ENCODE results near the gene FARP1.
"Not testable (repeated sequence)": the region's sequence is repeated elsewhere in the genome, so short reads cannot be mapped to it uniquely, and the experiment has no call there.

FARP1 gene

DNA sequence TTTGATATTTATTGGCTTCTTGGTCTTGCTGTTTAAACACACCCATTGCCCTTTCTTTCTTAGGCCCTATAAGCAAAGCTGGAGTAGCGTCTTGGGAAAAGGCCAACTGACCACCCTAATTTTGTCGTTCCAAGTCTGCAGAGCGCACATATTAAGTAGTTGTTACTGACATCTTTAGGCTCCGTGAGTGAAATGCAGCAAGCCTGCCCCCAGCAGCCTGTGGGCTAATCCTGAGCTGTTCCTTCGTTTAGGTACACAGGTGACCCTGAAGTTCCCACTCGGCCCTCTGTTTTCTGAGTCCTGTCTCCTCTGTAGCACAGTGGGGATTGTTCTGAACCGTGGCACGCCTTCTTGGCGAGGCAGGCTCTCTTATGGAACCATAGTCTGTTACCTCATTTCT lies 263.5 kb downstream of the FARP1 start:
- no peak for DNase-seq

DNA sequence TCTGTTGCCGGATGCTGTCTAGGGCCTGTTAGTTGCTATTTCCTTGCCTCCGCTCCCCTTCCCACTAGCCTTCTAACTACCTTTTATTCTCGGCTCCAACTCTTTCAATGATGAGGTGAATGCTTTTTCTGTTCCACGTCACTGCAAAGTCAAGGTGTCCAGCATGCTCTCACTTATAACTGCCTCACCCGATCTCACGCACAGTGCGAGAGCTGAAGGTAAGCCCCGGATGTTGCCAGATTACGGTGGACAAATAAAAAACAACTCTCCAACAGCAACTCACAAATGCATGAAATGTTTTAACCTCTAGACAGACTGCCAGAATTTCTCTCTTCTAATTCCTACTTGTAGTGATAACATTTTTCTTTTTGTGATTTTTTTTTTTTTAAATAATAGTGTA lies 264.1 kb downstream of the FARP1 start:
- DNase-seq = no peak

DNA sequence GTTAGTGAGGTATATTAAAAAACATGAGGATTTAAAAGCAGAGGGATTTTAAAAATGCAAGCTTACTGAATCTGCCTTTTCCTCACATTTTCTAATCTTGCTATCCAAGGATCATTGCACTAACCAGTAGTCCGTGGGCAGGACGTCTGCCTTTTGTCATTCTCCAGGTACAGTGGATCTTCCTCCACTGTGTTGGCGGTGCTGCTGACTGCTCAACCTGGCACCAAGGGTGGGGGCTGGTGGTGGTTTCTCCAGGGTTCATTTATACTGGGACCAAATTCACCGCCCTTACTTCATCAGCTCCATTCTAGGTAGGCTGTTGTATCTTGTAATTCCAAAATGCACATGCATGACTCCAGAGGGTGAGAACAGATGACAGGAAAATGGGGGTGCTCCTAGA lies 264.7 kb downstream of the FARP1 start:
- DNase-seq = no peak

DNA sequence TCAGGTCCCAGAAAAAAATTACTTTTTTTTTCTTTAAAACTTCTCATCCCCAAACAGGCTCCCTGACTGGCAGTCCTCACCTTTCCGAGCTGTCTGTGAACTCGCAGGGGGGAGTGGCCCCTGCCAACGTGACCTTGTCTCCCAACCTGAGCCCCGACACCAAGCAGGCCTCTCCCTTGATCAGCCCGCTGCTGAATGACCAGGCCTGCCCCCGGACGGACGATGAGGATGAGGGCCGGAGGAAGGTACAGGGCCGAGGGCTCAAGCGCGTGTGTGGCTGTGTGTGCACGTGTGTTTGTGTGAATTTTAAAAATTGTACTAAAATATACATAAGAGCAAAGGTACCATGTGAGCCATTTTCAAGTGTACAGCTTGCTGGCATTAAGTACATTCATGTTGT lies 266.4 kb downstream of the FARP1 start:
- DNase-seq = no peak

DNA sequence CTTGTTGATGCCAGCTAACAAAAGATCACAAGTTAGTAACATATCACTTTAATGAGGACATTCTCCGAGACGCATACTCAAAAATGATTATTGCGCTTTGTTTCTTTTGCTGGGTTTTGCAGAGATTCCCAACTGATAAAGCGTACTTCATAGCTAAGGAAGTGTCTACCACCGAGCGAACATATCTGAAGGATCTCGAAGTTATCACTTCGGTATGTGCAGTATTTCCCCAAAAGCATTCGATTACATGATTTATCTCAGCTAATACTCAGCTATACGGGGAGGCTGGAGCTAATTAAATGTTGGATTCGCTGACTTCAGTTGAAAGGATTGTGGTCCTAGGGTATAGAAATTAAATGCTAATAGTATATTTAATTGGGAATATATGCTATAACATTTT lies 267.7 kb downstream of the FARP1 start:
- DNase-seq = no peak

DNA sequence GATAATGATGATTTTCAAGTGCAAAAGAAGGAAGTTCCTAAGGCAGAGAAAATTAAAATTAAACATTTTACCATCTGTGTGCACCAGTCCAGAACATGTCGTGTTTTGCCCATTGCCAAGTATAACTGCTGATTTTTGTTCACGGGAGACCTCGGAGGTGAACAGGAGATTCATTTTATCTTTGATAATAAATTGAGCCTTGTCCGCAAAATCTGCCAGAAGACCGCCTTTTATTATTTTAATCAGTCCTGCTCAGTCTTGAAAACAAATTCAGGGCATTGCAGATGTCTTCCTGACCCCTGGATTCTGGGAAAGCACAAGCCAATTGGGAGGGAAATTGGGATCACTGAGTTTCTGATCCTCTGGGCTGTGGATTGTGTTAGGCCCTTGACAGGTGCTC lies 268.1 kb downstream of the FARP1 start:
- no peak for DNase-seq

DNA sequence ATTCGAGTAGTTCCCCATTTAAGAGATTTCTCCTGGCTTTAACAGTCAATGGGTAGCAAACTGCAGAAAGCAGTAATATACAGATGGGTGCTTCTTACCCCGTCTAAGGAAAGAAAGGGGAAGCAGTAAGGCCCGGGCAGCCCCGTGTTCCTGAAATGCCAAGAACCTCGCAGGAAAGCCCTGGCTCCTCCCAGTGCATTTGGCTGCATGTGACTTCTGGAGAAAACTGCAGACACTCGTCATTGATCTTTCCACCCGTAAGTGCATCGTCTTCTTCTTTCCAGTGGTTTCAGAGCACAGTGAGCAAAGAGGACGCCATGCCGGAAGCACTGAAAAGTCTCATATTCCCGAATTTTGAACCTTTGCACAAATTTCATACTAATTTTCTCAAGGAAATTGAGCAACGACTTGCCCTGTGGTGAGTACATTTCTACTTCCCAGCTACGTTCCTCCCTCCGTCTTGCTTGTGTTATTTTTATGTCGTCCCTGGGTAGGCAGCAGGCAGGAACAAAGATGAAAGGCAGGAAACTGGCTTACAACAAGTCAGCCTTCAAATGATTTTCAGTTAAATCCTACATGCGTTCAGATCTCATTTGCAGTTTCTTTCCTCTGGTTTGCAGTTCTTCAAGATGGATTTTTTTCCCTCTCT lies 268.8 kb downstream of the FARP1 start:
- no peak for DNase-seq

DNA sequence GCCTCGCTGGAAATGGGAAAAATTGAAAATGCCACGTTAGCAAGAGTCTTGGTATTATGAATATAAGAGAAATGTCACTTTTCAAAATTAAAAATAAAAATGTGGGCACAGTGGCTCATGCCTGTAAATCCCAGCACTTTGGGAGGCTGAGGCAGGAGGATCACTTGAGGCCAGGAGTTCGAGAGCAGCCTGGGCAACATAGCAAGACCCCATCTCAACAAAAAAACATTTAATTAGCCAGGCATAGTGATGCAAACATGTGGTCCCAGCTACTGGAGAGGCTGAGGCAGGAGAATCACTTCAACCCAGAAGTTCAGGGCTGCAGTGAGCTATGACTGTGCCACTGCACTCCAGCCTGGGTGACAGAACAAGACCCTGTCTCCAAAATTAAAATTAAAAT lies 270.4 kb downstream of the FARP1 start:
- DNase-seq = not testable (repeated sequence)

DNA sequence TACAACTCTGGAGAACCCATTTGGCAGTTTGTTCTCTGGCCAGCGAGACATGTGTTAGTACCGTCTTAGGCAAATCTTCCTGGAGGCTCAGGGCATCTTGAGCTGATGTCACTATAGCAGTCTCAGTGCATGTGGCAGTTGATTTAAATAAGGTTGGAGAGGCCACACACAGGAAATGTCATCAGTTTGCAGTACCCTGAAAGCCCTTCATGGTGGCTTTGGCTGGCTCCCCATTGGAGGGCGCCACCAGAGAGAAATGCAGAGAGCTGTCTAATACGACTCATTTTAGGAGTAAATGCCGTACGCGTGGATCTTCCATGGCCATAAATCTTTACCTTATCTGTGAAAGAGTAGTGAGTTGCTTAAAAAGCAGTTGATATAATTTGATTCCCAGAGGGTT lies 270.9 kb downstream of the FARP1 start:
- no peak for DNase-seq

DNA sequence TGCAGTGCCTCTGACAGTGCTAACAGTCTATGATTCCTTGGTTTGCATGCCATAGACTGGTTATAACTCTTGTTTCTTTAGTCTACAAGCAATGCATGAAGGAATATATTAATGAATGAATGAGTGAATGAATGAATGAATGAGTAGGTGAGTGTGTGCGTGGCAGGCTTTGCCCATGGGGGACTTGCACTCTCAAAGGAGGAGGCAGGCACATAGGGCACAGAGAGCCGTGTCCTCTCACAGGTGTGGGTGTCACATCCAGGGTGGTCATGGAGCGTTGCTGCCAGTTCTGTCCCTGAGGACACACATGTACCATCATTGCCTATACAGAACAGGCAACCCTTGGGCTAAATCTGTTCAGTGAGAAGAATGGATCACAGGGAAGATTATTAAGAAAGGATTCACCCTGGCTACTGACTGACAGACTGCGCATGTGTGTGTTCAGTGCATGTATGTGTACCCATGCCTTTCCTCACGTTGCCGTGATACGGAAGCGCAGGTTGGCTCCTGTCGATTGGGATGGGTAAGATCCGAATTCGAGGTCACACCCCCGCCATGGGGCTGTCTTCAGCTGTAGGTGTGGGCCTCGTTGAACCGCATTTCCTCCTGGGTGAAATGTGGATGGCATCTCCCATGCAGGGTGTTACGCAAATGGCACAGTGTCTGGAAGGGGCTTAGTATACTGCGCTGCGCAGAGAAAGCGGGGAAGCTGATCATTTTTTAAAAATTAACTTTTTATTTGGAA lies 272.6 kb downstream of the FARP1 start:
- no peak for DNase-seq

DNA sequence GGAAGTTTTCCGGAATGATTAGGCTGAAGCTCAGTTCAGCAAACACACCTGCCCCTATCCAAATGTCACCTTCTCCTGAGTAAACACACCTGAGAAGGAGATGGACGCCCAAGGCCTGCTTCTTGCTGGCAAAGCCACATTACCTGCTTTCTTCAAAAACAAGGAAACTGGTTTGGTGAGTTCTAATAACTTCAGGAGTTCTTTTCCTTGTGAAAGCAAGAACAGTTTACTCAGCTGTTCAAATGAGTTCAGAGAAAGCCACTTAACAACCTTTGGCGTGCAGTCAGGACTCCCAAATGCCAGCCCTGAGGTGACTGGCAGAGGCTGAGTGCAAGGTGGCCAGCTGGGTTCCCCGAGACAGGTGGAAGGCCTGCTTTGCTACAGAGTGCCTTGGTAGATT lies 273.5 kb downstream of the FARP1 start:
- DNase-seq = no peak

DNA sequence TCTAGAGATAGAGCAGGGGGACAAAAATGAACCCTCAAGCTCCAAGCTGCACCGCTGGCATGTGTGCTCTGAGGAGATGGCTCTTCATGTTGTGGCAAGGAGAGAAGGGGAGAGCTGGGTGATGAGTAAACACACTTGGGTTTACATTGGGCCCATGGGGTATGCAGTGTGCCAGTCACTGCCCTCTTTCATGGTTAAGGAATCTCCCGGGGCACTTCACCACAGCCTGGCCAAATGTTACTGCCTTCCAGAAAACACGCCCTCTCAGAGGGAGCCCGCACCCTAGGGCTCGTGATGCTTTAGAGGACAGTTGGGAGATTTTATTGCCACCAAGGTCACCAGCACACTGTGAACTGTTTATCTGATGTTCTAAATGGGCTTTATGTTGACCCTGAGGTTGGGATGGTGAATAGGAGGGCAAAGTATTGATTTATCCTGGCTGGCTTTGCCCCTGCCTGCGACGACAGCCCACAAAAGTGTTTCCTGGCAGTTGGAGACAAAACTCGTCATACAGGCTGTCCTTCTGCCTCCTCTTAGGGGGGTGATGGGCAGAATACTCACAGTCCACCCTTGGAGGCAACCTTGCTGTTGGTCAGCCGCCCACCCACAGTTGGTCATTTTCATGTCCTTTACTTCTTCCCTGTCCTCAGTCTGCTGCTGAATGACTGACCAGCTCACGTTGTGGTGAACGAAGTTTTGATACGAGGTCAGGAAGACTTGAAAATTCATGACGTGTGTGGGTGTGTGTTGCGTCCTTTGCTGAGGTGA lies 277.1 kb downstream of the FARP1 start:
- no peak for DNase-seq

DNA sequence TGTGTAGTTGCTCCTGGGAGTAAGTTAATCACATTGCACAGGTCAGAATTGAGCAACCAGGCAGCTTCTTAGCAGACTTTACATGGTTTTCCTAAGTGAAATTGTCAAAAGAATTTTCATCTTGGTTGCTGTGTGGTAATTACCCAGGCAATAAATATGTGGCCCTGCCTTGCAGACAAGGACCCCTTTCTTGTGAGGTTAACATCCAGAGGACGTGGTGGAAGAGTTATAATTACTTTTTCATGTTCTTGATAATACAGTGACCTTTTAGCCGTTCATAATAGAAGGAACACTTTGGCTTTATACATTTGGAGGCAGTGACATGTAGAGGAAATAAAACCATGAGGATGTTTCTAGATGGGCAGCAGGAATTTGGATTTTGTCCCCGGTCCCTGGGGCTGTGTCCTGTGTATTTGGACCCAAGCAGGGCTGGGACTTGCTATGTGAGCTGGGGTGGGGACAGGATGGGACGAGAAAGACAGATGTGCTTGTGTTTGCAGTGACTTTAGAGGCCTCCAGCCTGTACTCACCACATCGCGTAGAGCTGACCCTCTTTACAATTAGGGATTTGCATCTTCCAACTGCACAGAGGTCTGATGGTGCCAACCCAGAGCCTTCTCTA lies 277.8 kb downstream of the FARP1 start:
- DNase-seq = no peak

DNA sequence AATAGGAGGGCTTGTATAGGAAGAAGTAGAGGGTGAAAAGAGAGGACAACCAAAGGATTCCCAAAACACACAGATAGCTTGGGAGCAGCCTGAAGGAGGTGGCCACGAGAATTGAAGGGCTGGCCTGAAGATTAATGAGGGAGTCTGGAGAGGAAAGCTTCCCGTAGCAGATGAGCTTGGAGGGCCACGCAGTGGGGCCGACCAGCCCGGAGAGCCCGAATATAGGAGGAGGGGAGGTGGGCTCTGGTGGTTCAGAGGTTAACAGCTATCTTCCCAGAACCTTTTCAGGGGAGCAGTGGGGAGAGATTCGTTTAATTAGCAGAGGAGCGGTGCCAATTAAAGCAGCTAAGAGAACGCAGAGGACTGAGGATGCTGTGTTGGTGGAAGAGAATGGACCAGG lies 279.2 kb downstream of the FARP1 start:
- DNase-seq = no peak

DNA sequence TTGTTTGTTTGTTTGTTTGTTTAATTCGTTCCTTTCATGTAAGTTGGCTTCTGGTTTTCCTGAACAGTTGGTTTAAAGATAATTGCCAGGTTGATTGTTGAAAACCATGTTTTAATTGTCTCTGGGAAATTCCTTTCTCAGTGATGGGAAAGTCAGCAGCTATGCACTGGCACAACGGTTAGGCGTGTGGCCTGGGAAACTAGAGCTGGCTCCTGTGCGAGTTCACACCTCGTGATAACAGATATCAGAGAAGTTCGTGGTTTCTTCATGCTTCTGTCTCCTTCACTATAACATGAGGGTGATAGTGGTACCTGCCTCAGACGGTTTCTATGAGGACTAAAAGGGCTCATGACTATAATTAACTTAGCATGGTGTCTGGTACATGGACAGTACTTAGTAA lies 280.5 kb downstream of the FARP1 start:
- DNase-seq = no peak

DNA sequence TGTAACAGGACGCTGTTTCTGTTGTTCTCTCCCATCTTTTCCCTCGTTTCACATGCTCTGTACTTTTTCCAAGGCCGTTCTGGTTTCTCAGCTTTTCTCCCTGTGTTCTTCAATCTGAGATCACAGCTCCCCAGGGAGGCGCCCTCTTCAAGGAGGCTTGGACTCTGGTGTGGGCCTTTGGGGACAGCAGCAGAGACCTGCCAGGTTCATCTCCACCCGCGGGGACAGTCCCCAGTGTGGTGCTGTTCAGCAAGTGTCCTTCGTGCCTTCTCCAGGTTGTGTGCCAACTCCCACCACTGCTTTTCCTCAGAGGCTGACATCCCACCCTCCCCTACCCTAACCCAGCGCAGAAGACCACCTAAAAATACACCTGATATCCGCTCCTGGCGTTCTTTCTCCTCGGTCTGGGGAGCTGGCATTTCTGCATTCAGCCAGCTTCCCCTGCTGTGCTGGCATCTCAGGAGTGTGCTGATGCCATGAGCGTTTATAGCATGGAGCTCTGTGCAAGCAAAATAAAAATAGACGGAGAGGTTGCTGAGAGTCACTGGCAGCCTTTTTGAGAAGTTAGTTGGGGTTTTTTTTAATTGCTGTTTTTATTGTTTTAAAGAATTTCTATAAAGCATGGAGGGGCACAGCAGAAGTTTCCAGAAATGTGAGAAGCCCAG lies 284.6 kb downstream of the FARP1 start:
- DNase-seq = no peak

DNA sequence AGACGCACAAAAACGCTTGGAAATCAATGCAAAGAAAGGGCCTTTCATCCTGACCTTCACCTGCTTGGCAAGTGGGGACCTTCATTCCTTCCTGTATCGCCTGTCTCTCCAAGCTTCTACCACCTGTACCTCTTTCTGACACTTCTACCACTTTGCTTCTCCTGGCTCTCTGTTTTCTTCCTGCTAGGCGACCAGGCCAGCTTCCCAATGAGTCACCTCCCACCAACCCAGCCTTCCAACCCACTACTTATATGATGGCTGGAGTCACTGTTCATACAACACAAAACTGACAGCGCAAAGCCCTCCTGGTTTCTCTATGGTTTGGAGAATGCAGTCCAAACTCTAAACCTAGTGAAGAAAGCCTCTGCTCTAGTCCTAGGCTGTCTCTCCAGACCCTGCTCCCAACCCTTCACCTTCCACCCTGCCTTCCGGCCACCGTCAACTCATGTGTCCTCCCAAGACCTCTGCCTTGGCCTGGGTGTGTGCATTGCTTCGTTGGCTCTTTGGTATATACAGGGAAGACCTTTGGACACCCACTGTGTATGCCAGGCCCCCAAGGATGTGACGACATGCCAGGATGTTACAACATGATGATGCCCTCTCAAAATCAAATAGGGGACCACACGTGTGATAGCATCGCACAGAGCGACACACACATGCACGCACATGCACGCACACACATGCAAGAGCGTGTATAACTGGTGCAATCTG lies 285.5 kb downstream of the FARP1 start:
- DNase-seq = no peak

DNA sequence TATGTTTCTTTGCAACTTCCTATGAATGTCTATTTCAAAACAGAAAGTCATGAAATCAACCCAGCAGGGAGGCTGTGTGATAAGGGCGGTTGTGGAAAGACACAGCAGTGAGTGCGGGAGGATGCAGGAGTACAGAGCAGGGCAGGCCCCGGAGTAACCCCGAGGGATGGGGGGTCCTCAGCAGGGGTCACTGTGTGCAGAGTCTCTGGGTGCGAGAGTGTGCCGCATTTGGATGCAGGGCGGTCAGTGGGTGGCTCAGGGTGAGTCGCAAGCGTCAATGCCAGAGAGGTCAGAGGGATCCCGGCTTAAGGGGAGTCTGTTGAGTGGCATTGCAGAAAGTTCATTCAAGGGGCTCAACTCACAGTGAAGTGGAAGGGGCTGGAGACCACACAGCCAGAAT lies 286.2 kb downstream of the FARP1 start:
- no peak for DNase-seq

DNA sequence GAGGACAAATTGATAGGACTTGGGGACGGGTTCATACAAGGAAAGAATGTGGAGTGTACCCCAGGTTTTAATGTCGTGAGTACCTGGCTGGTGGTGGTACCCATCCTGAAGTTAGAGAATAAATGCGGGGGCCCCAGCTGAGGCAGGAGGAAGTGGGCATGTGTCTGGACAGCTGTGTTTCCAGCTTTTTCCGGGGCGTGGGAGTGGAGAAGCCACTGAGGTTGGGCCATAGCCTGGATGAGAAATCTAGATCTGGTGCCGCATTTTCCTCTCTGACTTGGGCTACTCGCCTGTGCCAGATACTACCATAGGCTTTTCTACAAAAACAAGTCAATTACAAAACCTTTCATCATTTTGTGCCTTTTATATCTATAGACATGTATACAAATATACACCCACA lies 286.6 kb downstream of the FARP1 start:
- no peak for DNase-seq

DNA sequence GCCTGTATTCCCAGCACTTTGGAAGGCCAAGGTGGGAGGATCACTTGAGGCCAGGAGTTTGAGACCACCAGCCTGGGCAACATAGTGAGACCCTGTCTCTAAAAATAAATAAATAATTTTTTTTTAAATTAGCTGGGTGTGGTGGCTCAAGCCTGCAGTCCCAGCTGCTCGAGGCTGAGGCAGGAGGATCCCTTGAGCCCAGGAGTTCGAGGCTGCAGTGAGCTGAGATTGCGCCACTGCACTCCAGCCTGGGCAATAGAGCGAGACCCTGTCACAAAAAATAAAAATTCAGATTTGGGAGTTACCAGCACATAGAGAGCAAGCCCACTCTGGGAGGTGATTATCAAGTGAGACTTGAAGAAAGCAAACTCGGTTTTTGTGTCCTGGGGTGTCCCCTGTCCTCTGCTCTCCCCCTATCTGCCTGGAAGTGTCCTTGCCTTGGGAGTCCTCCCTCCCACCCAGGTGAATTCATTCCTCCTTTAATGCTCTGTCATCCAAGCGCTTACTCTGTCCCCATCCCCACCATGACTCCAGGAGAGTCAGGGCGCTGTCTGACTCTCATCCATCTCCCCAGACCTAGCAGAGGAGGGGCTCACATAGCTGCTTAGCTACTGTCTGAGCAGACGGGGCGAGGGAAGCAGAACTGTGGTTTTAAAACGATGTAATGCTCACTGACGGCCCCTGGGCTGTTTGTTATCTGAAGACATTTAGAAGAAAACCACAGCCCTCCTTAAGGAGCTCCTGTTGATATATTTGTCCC lies 287.3 kb downstream of the FARP1 start:
- DNase-seq = no peak

DNA sequence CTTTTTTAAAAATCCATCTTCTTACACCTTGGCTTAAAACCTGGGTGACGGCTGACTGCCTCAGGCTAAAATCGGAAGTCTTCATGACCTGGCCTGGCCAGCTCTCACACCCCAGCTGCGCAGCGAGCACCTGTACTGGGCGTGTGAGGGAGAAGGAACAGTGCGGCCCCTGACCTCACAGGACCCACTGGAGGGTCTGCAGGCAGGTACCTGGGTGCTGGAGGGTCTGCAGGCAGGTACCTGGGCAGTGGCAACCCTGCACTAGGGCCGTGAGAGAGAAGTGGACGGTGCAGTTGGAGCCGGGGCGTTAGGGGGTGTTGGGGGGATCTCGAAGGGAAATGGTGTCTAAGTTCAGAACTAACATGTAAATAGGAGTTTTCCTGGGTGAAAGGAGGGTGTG lies 289.7 kb downstream of the FARP1 start:
- DNase-seq = no peak

DNA sequence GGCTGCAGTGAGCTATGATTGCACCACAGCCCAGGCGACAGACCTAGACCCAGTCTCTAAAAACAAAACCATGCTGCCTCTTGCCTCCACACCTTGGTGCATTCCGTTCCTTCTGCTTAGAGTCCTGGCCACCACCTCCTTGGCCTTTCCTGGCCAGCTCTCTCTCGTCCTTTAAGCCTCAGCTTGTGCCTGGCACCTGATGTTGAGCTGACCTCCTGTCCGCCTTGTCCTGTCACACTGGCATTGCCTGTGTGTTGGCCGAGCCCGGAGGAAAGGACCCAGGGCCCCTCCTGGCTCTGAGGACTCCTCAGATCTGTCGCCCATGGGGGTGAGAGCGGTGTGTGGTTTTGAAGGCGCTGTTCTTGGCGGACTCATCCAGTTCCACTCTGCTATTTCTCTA lies 290.8 kb downstream of the FARP1 start:
- DNase-seq = no peak
